HepG2 (cell line): ENCODE results near the gene SS18L1. TPM values are rescaled to one million over a fixed set of nuclear protein-coding genes. Genes with fewer than 3 reads are reported as not detected.

Experiments used
- ATAC-seq: fragments of 200-7000 bp; cut with Tn5 transposase; 3 replicates; pipeline ENCODE4 v1.9.1; 2020; ENCODE audit warnings: mild to moderate bottlenecking, moderate library complexity
- BruUV-seq: library from RNA; stranded (reverse); fragments of 400-500 nt; replicated peaks from 2 replicates; lab custom pipeline; 2021; lab: Mats Ljungman, UMichigan
- CTCF ChIA-PET: fragments of 300-600 bp; formaldehyde crosslinking; extraction: SDS; loops from one replicate; lab custom pipeline; 2021; ENCODE audit warnings: low total read pairs, inconsistent platforms, low intra/inter-chr PET ratio; lab: Yijun Ruan, JAX
- POLR2A ChIA-PET: fragments of 350-600 bp; sonication (Branson Sonifier 250); formaldehyde crosslinking; loops from one replicate; lab custom pipeline; 2020; ENCODE audit warnings: antibody characterized with exemption, inconsistent platforms; lab: Yijun Ruan, JAX
- DNase-seq: peaks from one replicate; pipeline ENCODE4 v3.0.0-alpha.2; 2015; ENCODE audit warnings: low spot score
- FAIRE-seq: peaks from 3 replicates; lab custom pipeline; 2011; peaks lifted over from hg19 to GRCh38; lab: Jason Lieb, UNC
- H2AFZ ChIP-seq: one replicate; pipeline ENCODE4 v1.6.1; 2011; ENCODE audit warnings: low read length, inconsistent platforms
- H3K27ac ChIP-seq: fragments of 300-600 bp; 3 replicates; pipeline ENCODE4 v1.8.0; 2011; ENCODE audit warnings: mixed run types, mild to moderate bottlenecking, mixed read lengths, low read length, inconsistent platforms; ENCODE audit not compliant: insufficient read depth; ENCODE audit errors: extremely low read length
- H3K27me3 ChIP-seq, 2 experiments: fragments of 200-600 bp in 1 of 2; 2 replicates in 1 of 2; 3 replicates in 1 of 2; pipeline versions ENCODE4 v1.6.0 to v1.8.0; 2011; ENCODE audit warnings: low read length in 2 of 2, mild to moderate bottlenecking in 2 of 2, moderate library complexity in 2 of 2, inconsistent platforms in 1 of 2; ENCODE audit not compliant: insufficient read depth in 2 of 2, control insufficient read depth in 1 of 2
- H3K36me3 ChIP-seq, 2 experiments: fragments of 200-600 bp in 1 of 2; replicated peaks in 1 of 2; 2 replicates in 1 of 2; 3 replicates in 1 of 2; pipeline versions ENCODE4 v1.5.1 to v1.8.0; 2011; ENCODE audit warnings: low read length in 2 of 2, inconsistent platforms in 1 of 2; ENCODE audit not compliant: insufficient read depth in 2 of 2, control insufficient read depth in 1 of 2
- H3K4me1 ChIP-seq: 2 replicates; pipeline ENCODE4 v1.5.1; 2012; ENCODE audit warnings: low read length, inconsistent platforms; ENCODE audit not compliant: insufficient read depth
- H3K4me2 ChIP-seq: 2 replicates; pipeline ENCODE4 v1.6.0; 2011; ENCODE audit warnings: low read depth, low read length, inconsistent platforms
- H3K4me3 ChIP-seq, 3 experiments: fragments of 200-600 bp in 1 of 3; sonication (generic), shearing (Covaris generic) in 1 of 3; replicated peaks in 1 of 3; 2 replicates each; pipeline ENCODE4 v1.5.1; 2011 to 2016; ENCODE audit warnings: low read length in 3 of 3, inconsistent platforms in 2 of 3, low read depth in 2 of 3, mild to moderate bottlenecking in 2 of 3, control low read depth in 1 of 3, mixed read lengths in 1 of 3; ENCODE audit not compliant: insufficient read depth in 1 of 3
- H3K79me2 ChIP-seq: one replicate; pipeline ENCODE4 v1.6.1; 2011; ENCODE audit warnings: low read length, inconsistent platforms; ENCODE audit not compliant: insufficient read depth
- H3K9ac ChIP-seq: 2 replicates; pipeline ENCODE4 v1.6.0; 2011; ENCODE audit warnings: mild to moderate bottlenecking, low read depth, low read length, inconsistent platforms; ENCODE audit not compliant: insufficient read depth
- H3K9me3 ChIP-seq: 2 replicates; pipeline ENCODE4 v1.5.1; 2012; ENCODE audit warnings: mild to moderate bottlenecking, low read length
- H4K20me1 ChIP-seq: 2 replicates; pipeline ENCODE4 v1.6.0; 2011; ENCODE audit warnings: inconsistent platforms, mild to moderate bottlenecking, low read length, moderate library complexity; ENCODE audit not compliant: insufficient read depth
- ATF6 ChIP-seq: sonication (generic); formaldehyde crosslinking; conservative IDR thresholded peaks from 2 replicates; pipeline ENCODE4 v1.4.0; 2020; ENCODE audit warnings: missing genetic modification reagents
- WGBS: methylation state at CpG from one replicate; pipeline ENCODE4 v1.1.6; 2017; ENCODE audit warnings: low lambda C conversion rate; 5-methylcytosine and 5-hydroxymethylcytosine counted together
- in situ Hi-C: cut with HindIII; loops from 2 replicates; pipeline ENCODE4 v1.10.0; 2017; ENCODE audit warnings: low pct_unique_long_range_greater_than_20kb; ENCODE audit not compliant: extremely low pct_ligation_motif_present
- intact Hi-C: fragments of 100-400 bp; cut with micrococcal nuclease; formaldehyde crosslinking; loops from one replicate; pipeline ENCODE4 v1.10.0; 2022; ENCODE audit not compliant: unreplicated experiment
- polyA plus RNA-seq, 8 experiments: library from polyadenylated mRNA; depleted of rRNA in 3 of 8; stranded (reverse) in 7 of 8; unstranded in 1 of 8; fragments of >200 nt; fragmentation: Illumina TruSeq in 4 of 8; extraction: Trizol in 4 of 8; gene quantifications; 2 replicates each; pipeline versions ENCODE4 v1.2.1 to v1.2.3, GENCODE V29; 2011 to 2016; ENCODE audit warnings: low read depth in 4 of 8, missing spikeins in 1 of 8, mixed read lengths in 1 of 8; ENCODE audit not compliant: insufficient read depth in 1 of 8
- total RNA-seq, 5 experiments: library from RNA; depleted of rRNA; stranded (reverse); fragments of >200 nt; fragmentation: Illumina TruSeq; extraction: Trizol; gene quantifications; 2 replicates each; pipeline ENCODE4 v1.2.3, GENCODE V29; 2016; ENCODE audit warnings: low read depth in 1 of 5
- TF ChIP-seq, protein P1 (sequence below): sonication (generic); formaldehyde crosslinking; conservative IDR thresholded peaks from 2 replicates; pipeline ENCODE4 v1.5.0; 2020; ENCODE audit warnings: missing genetic modification reagents

The SS18L1 gene
- total and polyA plus RNA-seq, 2 of the 13 experiments (the other 11 are each of a cell fraction or from before 2014, with no cell fraction given): 17.8 to 27.6 TPM

DNA sequence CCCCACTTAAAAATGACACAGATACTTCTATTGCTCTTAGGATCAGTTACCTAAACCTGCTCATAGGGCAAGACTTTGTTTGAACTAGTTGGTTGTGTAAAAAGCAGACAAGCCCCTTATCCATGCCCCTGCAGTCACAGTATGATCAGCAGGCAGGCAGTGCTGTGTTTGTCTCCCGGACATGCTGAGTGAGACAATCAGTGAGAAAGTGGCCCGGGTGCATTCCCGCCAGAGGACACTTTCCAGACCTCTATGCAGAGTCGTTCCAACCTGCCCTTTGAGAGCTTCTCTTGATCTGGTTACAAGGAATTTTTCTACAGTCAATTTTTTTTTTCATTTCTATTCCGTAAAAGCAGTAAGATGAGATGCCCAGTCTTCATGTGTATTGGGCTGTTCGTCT, 15.1 kb upstream of the SS18L1 start:
- Histone ChIP-seq H4K20me1 (peaks cover 11% of the 10 kb centered on the region), H3K27ac (no peak overlapping the region), H3K36me3 (peaks cover 62 to 94% of the 10 kb centered on the region in 2 experiments), H3K9me3 (no peaks in the 10 kb centered on the region), H3K4me2 (no peak overlapping the region), H3K27me3 (no peaks in the 10 kb centered on the region), H3K4me1 (peaks cover 15% of the 10 kb centered on the region), H2AFZ (no peak overlapping the region)
- FAIRE-seq: no peak
- CTCF ChIA-PET: no interaction called here
- 89% methylated on average over 6 of the region's 6 CpGs for WGBS
- in situ Hi-C loops: no loop called here
- intact Hi-C loops: no loop called here
- TF ChIP-seq ATF6 (CRISPR knock-in tag): no peak
- TF ChIP-seq, protein P1, sequence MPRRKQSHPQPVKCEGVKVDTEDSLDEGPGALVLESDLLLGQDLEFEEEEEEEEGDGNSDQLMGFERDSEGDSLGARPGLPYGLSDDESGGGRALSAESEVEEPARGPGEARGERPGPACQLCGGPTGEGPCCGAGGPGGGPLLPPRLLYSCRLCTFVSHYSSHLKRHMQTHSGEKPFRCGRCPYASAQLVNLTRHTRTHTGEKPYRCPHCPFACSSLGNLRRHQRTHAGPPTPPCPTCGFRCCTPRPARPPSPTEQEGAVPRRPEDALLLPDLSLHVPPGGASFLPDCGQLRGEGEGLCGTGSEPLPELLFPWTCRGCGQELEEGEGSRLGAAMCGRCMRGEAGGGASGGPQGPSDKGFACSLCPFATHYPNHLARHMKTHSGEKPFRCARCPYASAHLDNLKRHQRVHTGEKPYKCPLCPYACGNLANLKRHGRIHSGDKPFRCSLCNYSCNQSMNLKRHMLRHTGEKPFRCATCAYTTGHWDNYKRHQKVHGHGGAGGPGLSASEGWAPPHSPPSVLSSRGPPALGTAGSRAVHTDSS (CRISPR knock-in tag): no peak
- TF ChIP-seq, all 625 proteins: peak for 0
- Histone ChIP-seq H3K79me2 (peaks cover 19% of the 10 kb centered on the region), H3K4me3 (no peak overlapping the region), H3K9ac (no peak overlapping the region)
- POLR2A ChIA-PET: interaction anchor here (1.2 to 1.4 kb wide), 2 partner anchors 13 to 61 kb away, joined by 4 to 6 read pairs; no protein-coding TSS in a partner anchor
- no peak for DNase-seq
- no peak for ATAC-seq
- BruUV-seq: no TSS peak
